ENCODE data around the gene HDAC6. TPM values are rescaled to one million over a fixed set of nuclear protein-coding genes. Genes with fewer than 3 reads are reported as not detected.

Gene HDAC6
- total RNA-seq, 4 donors from 2014 or later: 25.0 to 160 (median 123) TPM

GRCh38 chrX:48792219-48792618 is 9.6 kb upstream of the HDAC6 start:
- H3K27me3 ChIP-seq: no peaks in the 10 kb centered on the region
- no peaks in the 10 kb centered on the region for H3K9me3 ChIP-seq
- DNase-seq: no peak
- no peaks in the 10 kb centered on the region for H3K36me3 ChIP-seq
- no peak overlapping the region for H3K4me3 ChIP-seq
- TF ChIP-seq, protein P1, sequence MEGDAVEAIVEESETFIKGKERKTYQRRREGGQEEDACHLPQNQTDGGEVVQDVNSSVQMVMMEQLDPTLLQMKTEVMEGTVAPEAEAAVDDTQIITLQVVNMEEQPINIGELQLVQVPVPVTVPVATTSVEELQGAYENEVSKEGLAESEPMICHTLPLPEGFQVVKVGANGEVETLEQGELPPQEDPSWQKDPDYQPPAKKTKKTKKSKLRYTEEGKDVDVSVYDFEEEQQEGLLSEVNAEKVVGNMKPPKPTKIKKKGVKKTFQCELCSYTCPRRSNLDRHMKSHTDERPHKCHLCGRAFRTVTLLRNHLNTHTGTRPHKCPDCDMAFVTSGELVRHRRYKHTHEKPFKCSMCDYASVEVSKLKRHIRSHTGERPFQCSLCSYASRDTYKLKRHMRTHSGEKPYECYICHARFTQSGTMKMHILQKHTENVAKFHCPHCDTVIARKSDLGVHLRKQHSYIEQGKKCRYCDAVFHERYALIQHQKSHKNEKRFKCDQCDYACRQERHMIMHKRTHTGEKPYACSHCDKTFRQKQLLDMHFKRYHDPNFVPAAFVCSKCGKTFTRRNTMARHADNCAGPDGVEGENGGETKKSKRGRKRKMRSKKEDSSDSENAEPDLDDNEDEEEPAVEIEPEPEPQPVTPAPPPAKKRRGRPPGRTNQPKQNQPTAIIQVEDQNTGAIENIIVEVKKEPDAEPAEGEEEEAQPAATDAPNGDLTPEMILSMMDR (IDR thresholded peaks at IDR 0.05): no peak
- TF ChIP-seq POLR2A (IDR thresholded peaks at IDR 0.05): no peak
- no peaks in the 10 kb centered on the region for H3K4me1 ChIP-seq
- intact Hi-C loops (cut with DNase I; ENCODE audit: low total_unique reads): no loop called here
- no peak overlapping the region for H3K27ac ChIP-seq

GRCh38 chrX:48793935-48794334 is 7.9 kb upstream of the HDAC6 start:
- Histone ChIP-seq H3K4me1 (no peaks in the 10 kb centered on the region), H3K9me3 (no peaks in the 10 kb centered on the region), H3K36me3 (no peaks in the 10 kb centered on the region), H3K27me3 (no peaks in the 10 kb centered on the region), H3K27ac (no peak overlapping the region), H3K4me3 (no peak overlapping the region)
- TF ChIP-seq POLR2A (IDR thresholded peaks at IDR 0.05): no peak
- TF ChIP-seq, protein P1 (IDR thresholded peaks at IDR 0.05): no peak
- DNase-seq: no peak
- intact Hi-C loops (cut with DNase I; ENCODE audit: low total_unique reads): no loop called here

GRCh38 chrX:48794340-48794910 is 7.4 kb upstream of the HDAC6 start:
- intact Hi-C loops (cut with DNase I; ENCODE audit: low total_unique reads): no loop called here
- TF ChIP-seq POLR2A (IDR thresholded peaks at IDR 0.05): no peak
- TF ChIP-seq, protein P1 (IDR thresholded peaks at IDR 0.05): no peak
- DNase-seq: no peak
- Histone ChIP-seq H3K27ac (no peak overlapping the region), H3K36me3 (no peaks in the 10 kb centered on the region), H3K27me3 (no peaks in the 10 kb centered on the region), H3K4me3 (no peak overlapping the region), H3K9me3 (no peaks in the 10 kb centered on the region), H3K4me1 (no peaks in the 10 kb centered on the region)

DNA sequence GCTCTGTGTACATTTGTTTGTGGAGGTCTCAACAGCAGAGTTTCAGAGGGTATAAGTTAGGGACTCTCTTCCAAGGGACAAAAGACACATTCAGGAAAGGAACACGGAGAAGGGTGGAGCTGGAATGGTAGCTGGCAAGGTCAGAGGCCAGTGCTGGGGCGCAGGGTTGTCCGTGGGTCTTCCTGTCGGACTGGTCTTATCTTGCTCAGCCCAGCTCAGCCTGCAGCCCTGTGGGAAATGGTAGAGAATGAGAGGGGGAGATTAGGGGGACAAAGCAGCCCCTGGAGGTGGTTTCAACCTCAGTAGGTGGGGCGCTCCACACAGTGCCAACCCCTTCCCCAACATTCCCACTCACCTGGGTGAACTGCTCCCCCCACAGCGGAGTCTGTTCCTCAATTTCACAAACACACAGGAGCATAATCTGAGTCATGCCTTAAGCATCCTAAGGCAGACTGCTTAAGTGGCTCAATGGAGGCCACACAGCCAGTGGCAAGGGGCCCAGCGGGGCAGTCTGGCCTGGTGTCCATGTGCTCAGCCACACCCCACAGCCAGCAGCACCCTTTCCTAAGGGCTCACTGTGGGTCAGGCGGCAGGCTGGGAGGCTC is 6.9 kb upstream of the HDAC6 start:
- DNase-seq: no peak
- Histone ChIP-seq H3K4me3 (no peak overlapping the region), H3K27ac (no peak overlapping the region), H3K27me3 (no peaks in the 10 kb centered on the region), H3K9me3 (no peaks in the 10 kb centered on the region), H3K4me1 (no peaks in the 10 kb centered on the region), H3K36me3 (no peaks in the 10 kb centered on the region)
- intact Hi-C loops (cut with DNase I; ENCODE audit: low total_unique reads): no loop called here
- TF ChIP-seq, protein P1 (IDR thresholded peaks at IDR 0.05): no peak
- no peak for TF ChIP-seq POLR2A (IDR thresholded peaks at IDR 0.05)

DNA sequence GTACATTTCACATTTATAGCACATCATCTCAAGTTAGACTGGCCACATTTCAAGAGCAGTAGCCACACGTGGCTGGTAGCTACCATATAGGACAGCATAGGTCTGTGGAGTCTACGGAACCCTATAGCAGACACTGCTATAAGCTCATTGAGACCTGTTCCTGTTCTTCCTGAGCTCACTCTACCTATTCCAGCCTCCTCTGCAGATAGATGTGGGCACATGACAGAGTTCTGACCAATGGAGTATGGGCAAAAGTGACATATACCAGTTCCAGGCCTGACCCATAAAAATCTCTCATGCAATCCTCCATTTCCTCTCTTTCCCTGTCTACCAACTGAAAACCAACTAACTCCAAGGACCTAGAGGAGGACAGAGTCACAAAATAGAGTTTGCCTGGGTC is 3.5 kb upstream of the HDAC6 start:
- no peak overlapping the region for H3K27ac ChIP-seq
- H3K4me3 ChIP-seq: no peak overlapping the region
- intact Hi-C loops (cut with DNase I; ENCODE audit: low total_unique reads): no loop called here
- no peak for TF ChIP-seq POLR2A (IDR thresholded peaks at IDR 0.05)
- TF ChIP-seq, protein P1 (IDR thresholded peaks at IDR 0.05): no peak
- no peak for DNase-seq
- H3K4me1 ChIP-seq: no peaks in the 10 kb centered on the region
- H3K27me3 ChIP-seq: no peaks in the 10 kb centered on the region
- H3K9me3 ChIP-seq: no peaks in the 10 kb centered on the region
- H3K36me3 ChIP-seq: no peaks in the 10 kb centered on the region
